ENCODE data around the gene ZIM2.

- TF ChIP-seq MAX (CRISPR knock-in tag; IDR thresholded peaks at IDR 0.05), result no peak
- TF ChIP-seq ZNF512 (CRISPR knock-in tag; IDR thresholded peaks at IDR 0.05; ENCODE audit: borderline replicate concordance), result no peak
- TF ChIP-seq CTCF (IDR thresholded peaks at IDR 0.05), result no peak
- TF ChIP-seq TCF7 (CRISPR knock-in tag; IDR thresholded peaks at IDR 0.05; ENCODE audit: low read depth), result no peak
- no peak for TF ChIP-seq FOXJ3 (CRISPR knock-in tag; IDR thresholded peaks at IDR 0.05; ENCODE audit: borderline replicate concordance)
- no peak for TF ChIP-seq SP1 (CRISPR knock-in tag; conservative IDR thresholded peaks at IDR 0.05)
- no peak for TF ChIP-seq ZBTB21 (CRISPR knock-in tag; IDR thresholded peaks at IDR 0.05; ENCODE audit: borderline replicate concordance)
- no peak for TF ChIP-seq PREB (CRISPR knock-in tag; IDR thresholded peaks at IDR 0.05; ENCODE audit: borderline replicate concordance)
- no peak for TF ChIP-seq JUN (CRISPR knock-in tag; IDR thresholded peaks at IDR 0.05)
- no peak for TF ChIP-seq SMAD3 (CRISPR knock-in tag; IDR thresholded peaks at IDR 0.05; ENCODE audit: borderline replicate concordance)
- no peak for TF ChIP-seq CDX4 (CRISPR knock-in tag; IDR thresholded peaks at IDR 0.05; ENCODE audit: borderline replicate concordance)
- no peak for TF ChIP-seq NR1H2 (CRISPR knock-in tag; IDR thresholded peaks at IDR 0.05)
These were observed 79.7 kb downstream of the ZIM2 start for GRCh38 chr19:56760842-56761241.
